ENCODE results near the gene TRIM48.
"Not testable (repeated sequence)": the region's sequence is repeated elsewhere in the genome, so short reads cannot be mapped to it uniquely, and the experiment has no call there.

- TF ChIP-seq, protein P1, sequence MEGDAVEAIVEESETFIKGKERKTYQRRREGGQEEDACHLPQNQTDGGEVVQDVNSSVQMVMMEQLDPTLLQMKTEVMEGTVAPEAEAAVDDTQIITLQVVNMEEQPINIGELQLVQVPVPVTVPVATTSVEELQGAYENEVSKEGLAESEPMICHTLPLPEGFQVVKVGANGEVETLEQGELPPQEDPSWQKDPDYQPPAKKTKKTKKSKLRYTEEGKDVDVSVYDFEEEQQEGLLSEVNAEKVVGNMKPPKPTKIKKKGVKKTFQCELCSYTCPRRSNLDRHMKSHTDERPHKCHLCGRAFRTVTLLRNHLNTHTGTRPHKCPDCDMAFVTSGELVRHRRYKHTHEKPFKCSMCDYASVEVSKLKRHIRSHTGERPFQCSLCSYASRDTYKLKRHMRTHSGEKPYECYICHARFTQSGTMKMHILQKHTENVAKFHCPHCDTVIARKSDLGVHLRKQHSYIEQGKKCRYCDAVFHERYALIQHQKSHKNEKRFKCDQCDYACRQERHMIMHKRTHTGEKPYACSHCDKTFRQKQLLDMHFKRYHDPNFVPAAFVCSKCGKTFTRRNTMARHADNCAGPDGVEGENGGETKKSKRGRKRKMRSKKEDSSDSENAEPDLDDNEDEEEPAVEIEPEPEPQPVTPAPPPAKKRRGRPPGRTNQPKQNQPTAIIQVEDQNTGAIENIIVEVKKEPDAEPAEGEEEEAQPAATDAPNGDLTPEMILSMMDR (IDR thresholded peaks at IDR 0.05) = not testable (repeated sequence)
- not testable (repeated sequence) for TF ChIP-seq POLR2A (IDR thresholded peaks at IDR 0.05)
These were observed at the start of gene TRIM48 for GRCh38 chr11:55261855-55262254.

Measured in esophagus squamous epithelium (tissue), 4 donors.